ENCODE data around the gene ARHGEF19. TPM values are rescaled to one million over a fixed set of nuclear protein-coding genes. Genes with fewer than 3 reads are reported as not detected.

The ARHGEF19 gene
- total and polyA plus RNA-seq, 2 of the 4 experiments (the other 2 are of a cell fraction), result 4.5 to 16.8 TPM

DNA sequence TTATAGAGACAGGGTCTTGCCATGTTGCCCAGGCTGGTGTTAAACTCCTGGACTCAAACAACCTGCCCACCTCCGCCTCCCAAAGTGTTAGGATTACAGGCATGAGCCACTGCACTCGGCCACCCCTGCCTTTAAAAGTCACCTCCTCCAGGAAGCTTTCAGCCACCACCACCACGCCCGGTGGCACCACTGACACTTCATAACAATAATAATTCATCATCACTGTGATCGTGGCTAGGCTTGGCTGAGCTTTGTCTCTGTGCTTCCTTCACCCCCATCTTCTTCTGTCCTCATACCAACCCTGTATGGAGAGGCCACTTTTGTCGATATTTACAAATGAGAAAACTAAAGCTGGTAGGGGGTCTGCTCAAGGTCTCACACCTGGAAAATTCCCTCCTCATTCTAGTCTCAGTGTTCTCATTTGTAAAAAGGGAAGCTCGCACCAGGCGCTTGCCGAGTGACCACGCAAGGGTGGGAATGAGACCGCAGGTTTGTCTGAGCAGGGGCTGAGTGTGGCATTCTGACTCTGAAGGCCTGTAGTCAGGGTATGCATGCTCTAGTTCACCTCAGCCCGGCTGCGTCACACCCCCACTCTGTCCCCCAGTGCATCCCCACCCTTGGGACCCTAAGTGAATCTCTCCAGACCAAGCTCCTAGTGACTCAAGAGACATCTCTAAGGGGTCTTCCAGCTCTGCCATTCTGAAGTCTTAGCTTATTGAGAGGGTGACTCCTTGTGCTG, 43.7 kb downstream of the ARHGEF19 start:
- no peak overlapping the region for H3K56ac ChIP-seq (ENCODE audit: extremely low read depth, insufficient read depth, low read length)
- WGBS, 2 experiments (ENCODE audit: extremely low coverage in 2 of 2, insufficient read length in 1 of 2), result 68% methylated on average over 3 of the region's 13 CpGs; no CpG with 5 or more reads in 1 of the 2 experiments
- TF ChIP-seq RCOR1 (IDR thresholded peaks at IDR 0.05; ENCODE audit: insufficient replicate concordance, low read length) (no peak), CHD1 (IDR thresholded peaks at IDR 0.05; ENCODE audit: low read depth, low read length) (no peak), NFE2L2 (IDR thresholded peaks at IDR 0.05; ENCODE audit: low read depth, low read length) (no peak), BHLHE40 (IDR thresholded peaks at IDR 0.05; ENCODE audit: low read depth, low read length) (no peak), MAZ (IDR thresholded peaks at IDR 0.05; ENCODE audit: borderline replicate concordance, low read depth, low read length) (no peak), RFX5 (IDR thresholded peaks at IDR 0.05; ENCODE audit: low read depth, low read length) (no peak), RAD21 (IDR thresholded peaks at IDR 0.05; ENCODE audit: low read length) (no peak), CEBPB (IDR thresholded peaks at IDR 0.05; ENCODE audit: low read depth, low read length) (no peak), FOS (IDR thresholded peaks at IDR 0.05; ENCODE audit: low read depth, low read length) (no peak), SMC3 (IDR thresholded peaks at IDR 0.05; ENCODE audit: low read depth, low read length) (no peak), MAFK (IDR thresholded peaks at IDR 0.05; ENCODE audit: low read depth, low read length) (no peak)
- TF ChIP-seq, protein P1, sequence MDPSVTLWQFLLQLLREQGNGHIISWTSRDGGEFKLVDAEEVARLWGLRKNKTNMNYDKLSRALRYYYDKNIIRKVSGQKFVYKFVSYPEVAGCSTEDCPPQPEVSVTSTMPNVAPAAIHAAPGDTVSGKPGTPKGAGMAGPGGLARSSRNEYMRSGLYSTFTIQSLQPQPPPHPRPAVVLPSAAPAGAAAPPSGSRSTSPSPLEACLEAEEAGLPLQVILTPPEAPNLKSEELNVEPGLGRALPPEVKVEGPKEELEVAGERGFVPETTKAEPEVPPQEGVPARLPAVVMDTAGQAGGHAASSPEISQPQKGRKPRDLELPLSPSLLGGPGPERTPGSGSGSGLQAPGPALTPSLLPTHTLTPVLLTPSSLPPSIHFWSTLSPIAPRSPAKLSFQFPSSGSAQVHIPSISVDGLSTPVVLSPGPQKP (IDR thresholded peaks at IDR 0.05; ENCODE audit: borderline replicate concordance, low read depth, low read length), result no peak
- TF ChIP-seq, protein P2, sequence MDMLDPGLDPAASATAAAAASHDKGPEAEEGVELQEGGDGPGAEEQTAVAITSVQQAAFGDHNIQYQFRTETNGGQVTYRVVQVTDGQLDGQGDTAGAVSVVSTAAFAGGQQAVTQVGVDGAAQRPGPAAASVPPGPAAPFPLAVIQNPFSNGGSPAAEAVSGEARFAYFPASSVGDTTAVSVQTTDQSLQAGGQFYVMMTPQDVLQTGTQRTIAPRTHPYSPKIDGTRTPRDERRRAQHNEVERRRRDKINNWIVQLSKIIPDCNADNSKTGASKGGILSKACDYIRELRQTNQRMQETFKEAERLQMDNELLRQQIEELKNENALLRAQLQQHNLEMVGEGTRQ (IDR thresholded peaks at IDR 0.05; ENCODE audit: low read depth, low read length), result no peak
- TF ChIP-seq, protein P3, sequence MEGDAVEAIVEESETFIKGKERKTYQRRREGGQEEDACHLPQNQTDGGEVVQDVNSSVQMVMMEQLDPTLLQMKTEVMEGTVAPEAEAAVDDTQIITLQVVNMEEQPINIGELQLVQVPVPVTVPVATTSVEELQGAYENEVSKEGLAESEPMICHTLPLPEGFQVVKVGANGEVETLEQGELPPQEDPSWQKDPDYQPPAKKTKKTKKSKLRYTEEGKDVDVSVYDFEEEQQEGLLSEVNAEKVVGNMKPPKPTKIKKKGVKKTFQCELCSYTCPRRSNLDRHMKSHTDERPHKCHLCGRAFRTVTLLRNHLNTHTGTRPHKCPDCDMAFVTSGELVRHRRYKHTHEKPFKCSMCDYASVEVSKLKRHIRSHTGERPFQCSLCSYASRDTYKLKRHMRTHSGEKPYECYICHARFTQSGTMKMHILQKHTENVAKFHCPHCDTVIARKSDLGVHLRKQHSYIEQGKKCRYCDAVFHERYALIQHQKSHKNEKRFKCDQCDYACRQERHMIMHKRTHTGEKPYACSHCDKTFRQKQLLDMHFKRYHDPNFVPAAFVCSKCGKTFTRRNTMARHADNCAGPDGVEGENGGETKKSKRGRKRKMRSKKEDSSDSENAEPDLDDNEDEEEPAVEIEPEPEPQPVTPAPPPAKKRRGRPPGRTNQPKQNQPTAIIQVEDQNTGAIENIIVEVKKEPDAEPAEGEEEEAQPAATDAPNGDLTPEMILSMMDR (conservative IDR thresholded peaks at IDR 0.05; ENCODE audit: low read depth, low read length), result no peak

More for the DNA sequence above, 43.7 kb downstream of the ARHGEF19 start:
- no peaks in the 10 kb centered on the region for H4K20me1 ChIP-seq (ENCODE audit: insufficient read depth, low read length)
- no peaks in the 10 kb centered on the region for H3K27me3 ChIP-seq (ENCODE audit: control insufficient read depth, insufficient read depth, low read length)
- no peak overlapping the region for H3K4me3 ChIP-seq (ENCODE audit: insufficient read depth, low read depth, low read length)
- H3K14ac ChIP-seq (replicated peaks; ENCODE audit: low read depth, low read length), result no peak overlapping the region
- no peak overlapping the region for H3K27ac ChIP-seq (ENCODE audit: insufficient read depth, low read length)
- dilution Hi-C loops (cut with HindIII; ENCODE audit: low sequenced_read_pairs, unreplicated experiment), result no loop called here
- no peak overlapping the region for H2AFZ ChIP-seq (replicated peaks; ENCODE audit: low read length, poor library complexity)
- no peak overlapping the region for H4K8ac ChIP-seq (ENCODE audit: low read depth in 2 of 2, low read length in 2 of 2)
- no TSS peak for BruUV-seq (replicated peaks)
- H2BK20ac ChIP-seq (ENCODE audit: low read depth, low read length), result no peak overlapping the region
- DNase-seq (no peak), ATAC-seq (ENCODE audit: low read depth) (no peak)
- no peak overlapping the region for H2BK120ac ChIP-seq (ENCODE audit: low read depth, low read length)
- H3K9ac ChIP-seq (ENCODE audit: low read depth, low read length), result no peak overlapping the region
- H3K9me1 ChIP-seq (ENCODE audit: insufficient read depth, low read length), result peaks cover 12% of the 10 kb centered on the region
- 0 out of 3 replicates have a peak overlapping the region, but pooled peaks have one; percentile 26 for H2BK15ac ChIP-seq (ENCODE audit: low read depth, low read length)
- no peak overlapping the region; the same call in 1 of the 2 replicates for H4K91ac ChIP-seq (ENCODE audit: insufficient read depth, low read depth, low read length)
- H3K9me3 ChIP-seq (ENCODE audit: control insufficient read depth, insufficient read depth, low read length), result no peaks in the 10 kb centered on the region
- no peak overlapping the region for H4K5ac ChIP-seq (ENCODE audit: low read depth, low read length)
- H3K18ac ChIP-seq (ENCODE audit: low read depth, low read length), result no peak overlapping the region
- H3K4me1 ChIP-seq (ENCODE audit: control insufficient read depth, insufficient read depth, low read length), result peaks cover 11% of the 10 kb centered on the region
- intact Hi-C loops (cut with micrococcal nuclease), result no loop called here
- in situ Hi-C loops (cut with MboI; ENCODE audit: low sequenced_read_pairs), result no loop called here
- H2AK5ac ChIP-seq (ENCODE audit: low read depth, low read length), result peak overlapping the region; percentile 84; the same call in 1 of the 2 replicates
- H3K36me3 ChIP-seq (ENCODE audit: control insufficient read depth, insufficient read depth, low read length), result no peaks in the 10 kb centered on the region
- no peak overlapping the region for H3K4me2 ChIP-seq (ENCODE audit: low read depth, low read length)
- no peak overlapping the region for H3K23ac ChIP-seq (ENCODE audit: low read depth, low read length)
- POLR2A ChIA-PET (ENCODE audit: unreplicated experiment), result no interaction called here
- no peak overlapping the region for H2BK5ac ChIP-seq (ENCODE audit: low read depth, low read length, poor library complexity, severe bottlenecking)
- H3K4ac ChIP-seq (ENCODE audit: low read depth, low read length), result peak overlapping the region; percentile 32; the same call in 1 of the 2 replicates
- H3K79me1 ChIP-seq (ENCODE audit: low read depth in 1 of 2, low read length in 2 of 2), result peaks cover 0 to 7% of the 10 kb centered on the region in 2 experiments; a peak in 1 of 4 replicates
- CTCF ChIA-PET, result interaction anchor here (0.8 kb wide), 1 partner anchor 14 kb away, joined by 3 read pairs; no protein-coding TSS in a partner anchor
- peak overlapping the region; percentile 61 for H2AK9ac ChIP-seq (replicated peaks; ENCODE audit: low read depth, low read length, poor library complexity)
